ENCODE data around the gene SNRPA1.

The SNRPA1 gene

DNA sequence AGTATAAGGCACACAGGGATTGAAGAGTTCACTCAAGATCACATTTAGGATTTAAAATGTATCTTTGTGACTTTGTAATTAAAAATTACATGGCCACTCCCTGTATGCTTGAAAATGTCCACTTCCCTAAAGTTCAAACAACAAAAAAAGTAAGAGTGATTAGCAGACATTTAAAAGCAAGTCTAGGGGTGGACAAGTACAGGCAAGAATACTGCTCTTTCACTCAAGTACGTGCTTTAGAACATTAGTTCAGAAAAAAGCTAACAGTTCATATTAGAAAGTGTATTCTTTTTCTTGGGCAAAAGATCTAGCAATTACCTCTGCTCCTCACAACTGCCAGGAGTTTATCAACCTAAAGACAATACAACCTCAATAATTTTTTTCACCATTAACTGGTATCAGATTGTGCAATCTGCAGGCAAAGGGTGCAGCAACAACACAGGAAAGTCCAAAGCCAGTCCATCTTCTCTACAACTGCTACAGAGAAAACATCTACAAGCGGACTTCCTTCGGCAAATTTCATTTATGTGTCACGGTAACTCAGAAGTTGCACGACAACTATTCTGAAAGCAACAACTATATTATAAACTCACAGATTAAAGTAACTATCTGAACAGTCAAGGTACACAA, 61.3 kb downstream of the SNRPA1 start:
- in situ Hi-C loops (cut with HindIII; ENCODE audit: low sequenced_read_pairs), result no loop called here
- H3K4me3 ChIP-seq (ENCODE audit: low read depth, low read length), result no peak overlapping the region
- TF ChIP-seq, protein P1, sequence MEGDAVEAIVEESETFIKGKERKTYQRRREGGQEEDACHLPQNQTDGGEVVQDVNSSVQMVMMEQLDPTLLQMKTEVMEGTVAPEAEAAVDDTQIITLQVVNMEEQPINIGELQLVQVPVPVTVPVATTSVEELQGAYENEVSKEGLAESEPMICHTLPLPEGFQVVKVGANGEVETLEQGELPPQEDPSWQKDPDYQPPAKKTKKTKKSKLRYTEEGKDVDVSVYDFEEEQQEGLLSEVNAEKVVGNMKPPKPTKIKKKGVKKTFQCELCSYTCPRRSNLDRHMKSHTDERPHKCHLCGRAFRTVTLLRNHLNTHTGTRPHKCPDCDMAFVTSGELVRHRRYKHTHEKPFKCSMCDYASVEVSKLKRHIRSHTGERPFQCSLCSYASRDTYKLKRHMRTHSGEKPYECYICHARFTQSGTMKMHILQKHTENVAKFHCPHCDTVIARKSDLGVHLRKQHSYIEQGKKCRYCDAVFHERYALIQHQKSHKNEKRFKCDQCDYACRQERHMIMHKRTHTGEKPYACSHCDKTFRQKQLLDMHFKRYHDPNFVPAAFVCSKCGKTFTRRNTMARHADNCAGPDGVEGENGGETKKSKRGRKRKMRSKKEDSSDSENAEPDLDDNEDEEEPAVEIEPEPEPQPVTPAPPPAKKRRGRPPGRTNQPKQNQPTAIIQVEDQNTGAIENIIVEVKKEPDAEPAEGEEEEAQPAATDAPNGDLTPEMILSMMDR (IDR thresholded peaks at IDR 0.05; ENCODE audit: low read depth, low read length), result no peak

DNA sequence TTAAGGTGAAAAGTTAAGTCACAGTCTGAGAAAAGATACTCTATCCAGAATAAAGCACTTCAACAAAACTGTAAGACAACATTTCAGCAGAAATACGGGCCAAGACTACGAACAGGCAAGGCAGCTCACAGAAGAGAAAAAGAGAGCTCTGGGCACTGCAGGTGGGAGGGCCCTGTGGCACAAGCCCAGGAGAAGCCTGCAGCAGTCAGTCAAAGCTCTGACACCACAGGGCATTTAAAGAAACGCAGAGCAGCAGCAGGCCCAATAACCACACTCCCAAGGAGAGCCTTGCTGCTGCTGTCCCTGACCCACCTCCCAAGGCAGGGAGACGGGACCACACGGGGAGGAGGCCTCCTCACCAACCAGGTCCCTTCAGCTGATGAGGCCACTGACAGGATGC, 62.4 kb downstream of the SNRPA1 start:
- TF ChIP-seq, protein P1 (IDR thresholded peaks at IDR 0.05; ENCODE audit: low read depth, low read length), result no peak
- DNase-seq (ENCODE audit: low read depth, low spot score), result no peak
- in situ Hi-C loops (cut with HindIII; ENCODE audit: low sequenced_read_pairs), result no loop called here
- H3K4me3 ChIP-seq (ENCODE audit: low read depth, low read length), result no peak overlapping the region

More for the DNA sequence above, 61.3 kb downstream of the SNRPA1 start:
- no peak for DNase-seq (ENCODE audit: low read depth, low spot score)

Measured in astrocyte of the spinal cord (primary cell).